Gastroesophageal sphincter (tissue), 3 donors: ENCODE results near the gene PLCB4.

Source experiments
- EP300 ChIP-seq: sonication (generic); formaldehyde crosslinking; IDR thresholded peaks from one replicate; pipeline ENCODE4 v1.6.1; 2017; ENCODE audit warnings: antibody characterized with exemption, mild to moderate bottlenecking
- POLR2A ChIP-seq, 2 donors: fragments of 450-650 bp; IDR thresholded peaks; one replicate each; pipeline ENCODE4 v1.6.1; 2017; ENCODE audit warnings: antibody characterized with exemption in 2 of 2, mild to moderate bottlenecking in 2 of 2, moderate library complexity in 1 of 2
- POLR2AphosphoS5 ChIP-seq: sonication (generic); formaldehyde crosslinking; IDR thresholded peaks from one replicate; pipeline ENCODE4 v1.6.1; 2017; ENCODE audit warnings: antibody characterized with exemption
- TF ChIP-seq, protein P1 (sequence below), 4 experiments: fragments of 200-600 bp in 2 of 4; fragments of 450-650 bp in 2 of 4; sonication (generic) in 1 of 4; IDR thresholded peaks; one replicate each; pipeline ENCODE4 v1.5.1; 2017 to 2019; ENCODE audit warnings: antibody characterized with exemption in 4 of 4, mild to moderate bottlenecking in 2 of 4, moderate library complexity in 2 of 4

GRCh38 chr20:9146649-9147048 is 77.8 kb downstream of the PLCB4 start:
- TF ChIP-seq POLR2A (IDR thresholded peaks at IDR 0.05) = no peak
- TF ChIP-seq, protein P1, sequence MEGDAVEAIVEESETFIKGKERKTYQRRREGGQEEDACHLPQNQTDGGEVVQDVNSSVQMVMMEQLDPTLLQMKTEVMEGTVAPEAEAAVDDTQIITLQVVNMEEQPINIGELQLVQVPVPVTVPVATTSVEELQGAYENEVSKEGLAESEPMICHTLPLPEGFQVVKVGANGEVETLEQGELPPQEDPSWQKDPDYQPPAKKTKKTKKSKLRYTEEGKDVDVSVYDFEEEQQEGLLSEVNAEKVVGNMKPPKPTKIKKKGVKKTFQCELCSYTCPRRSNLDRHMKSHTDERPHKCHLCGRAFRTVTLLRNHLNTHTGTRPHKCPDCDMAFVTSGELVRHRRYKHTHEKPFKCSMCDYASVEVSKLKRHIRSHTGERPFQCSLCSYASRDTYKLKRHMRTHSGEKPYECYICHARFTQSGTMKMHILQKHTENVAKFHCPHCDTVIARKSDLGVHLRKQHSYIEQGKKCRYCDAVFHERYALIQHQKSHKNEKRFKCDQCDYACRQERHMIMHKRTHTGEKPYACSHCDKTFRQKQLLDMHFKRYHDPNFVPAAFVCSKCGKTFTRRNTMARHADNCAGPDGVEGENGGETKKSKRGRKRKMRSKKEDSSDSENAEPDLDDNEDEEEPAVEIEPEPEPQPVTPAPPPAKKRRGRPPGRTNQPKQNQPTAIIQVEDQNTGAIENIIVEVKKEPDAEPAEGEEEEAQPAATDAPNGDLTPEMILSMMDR (IDR thresholded peaks at IDR 0.05) = no peak
- no peak for TF ChIP-seq EP300
- TF ChIP-seq POLR2AphosphoS5 = no peak
